ENCODE results near the gene FAR2. TPM values are rescaled to one million over a fixed set of nuclear protein-coding genes. Genes with fewer than 3 reads are reported as not detected.
"Not testable (repeated sequence)": the region's sequence is repeated elsewhere in the genome, so short reads cannot be mapped to it uniquely, and the experiment has no call there.

The FAR2 gene
- total RNA-seq = 1 to 10 TPM; 4.9 to 8.2 TPM

DNA sequence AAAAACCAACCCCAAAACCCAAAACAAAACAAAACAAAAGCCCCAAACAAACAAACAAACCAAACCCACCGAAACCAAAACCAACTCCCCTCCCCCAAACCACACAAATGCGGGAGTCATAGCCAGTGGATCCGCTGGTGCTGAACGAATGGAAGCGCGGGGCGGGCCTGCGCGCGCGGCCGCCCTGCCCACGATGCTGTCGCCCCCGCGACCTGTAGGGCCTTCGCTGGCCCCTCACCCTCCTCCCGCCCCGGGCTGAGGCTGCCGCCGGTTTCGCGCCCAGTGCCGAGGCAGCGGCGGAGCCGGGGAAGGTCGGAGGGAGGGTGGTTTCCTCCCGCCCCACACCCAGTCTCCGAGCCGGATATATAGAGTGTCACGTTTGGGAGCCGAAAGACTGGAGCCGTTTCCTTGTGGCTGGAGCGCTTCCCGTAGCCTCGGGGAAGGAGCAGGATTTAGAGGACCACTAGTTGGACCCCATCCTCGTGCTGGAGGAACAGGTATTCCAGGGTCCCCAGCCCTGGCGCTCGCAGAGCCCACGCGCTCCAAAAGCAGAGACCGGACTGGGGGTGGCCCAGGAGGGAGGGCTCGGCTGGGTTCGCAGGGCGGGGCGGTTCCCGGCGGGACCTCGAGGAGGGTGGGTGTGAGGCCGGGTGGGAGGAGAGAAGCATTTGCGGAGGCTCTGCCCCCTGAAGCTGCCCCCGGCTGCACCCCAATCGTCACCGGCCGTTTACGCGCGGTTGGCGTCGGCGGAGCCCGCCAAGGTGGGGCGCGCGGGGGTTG lies at the start of gene FAR2:
Gene FAR2, plus strand, starts transcription at position 368 of the 780 bp plus-strand sequence. CDS start 121,172 bp downstream, outside the sequence.
- Mint-ChIP-seq H3K36me3 (peaks cover 0 to 15% of the 10 kb centered on the region in 2 donors), H3K9me3 (no peaks in the 10 kb centered on the region), H3K27ac (peak within 1 kb of the TSS; percentile 78 to 85)
- DNase-seq (ENCODE audit: low spot score in 2 of 2) = peak; percentile 45 to 58
- ATAC-seq = peak; percentile 84 to 86

DNA sequence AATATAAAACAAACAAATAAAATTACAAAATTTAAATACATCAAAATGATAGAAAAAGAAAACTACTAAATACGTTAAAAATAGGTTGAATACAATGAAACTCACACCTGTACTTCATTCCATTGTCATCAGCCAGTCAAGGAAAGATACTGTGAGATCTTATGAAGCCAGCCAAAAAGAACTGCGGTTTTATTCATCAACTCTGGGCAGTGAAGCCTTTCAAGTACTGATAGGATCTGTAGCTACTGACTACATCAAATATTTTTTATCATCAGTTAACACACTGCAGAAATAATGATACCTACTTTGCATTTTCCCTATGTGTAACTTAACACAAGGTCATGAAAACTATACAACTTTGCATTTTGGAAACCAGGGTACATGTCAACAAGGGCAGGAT lies 46.3 kb upstream of the FAR2 start:
- Mint-ChIP-seq H3K27ac (no peak overlapping the region), H3K9me3 (peaks cover 7 to 9% of the 10 kb centered on the region in 2 donors), H3K36me3 (peaks cover 12 to 16% of the 10 kb centered on the region in 2 donors)
- peak in 1 of 2 donors; percentile 27 for ATAC-seq
- no peak for DNase-seq (ENCODE audit: low spot score in 2 of 2)

DNA sequence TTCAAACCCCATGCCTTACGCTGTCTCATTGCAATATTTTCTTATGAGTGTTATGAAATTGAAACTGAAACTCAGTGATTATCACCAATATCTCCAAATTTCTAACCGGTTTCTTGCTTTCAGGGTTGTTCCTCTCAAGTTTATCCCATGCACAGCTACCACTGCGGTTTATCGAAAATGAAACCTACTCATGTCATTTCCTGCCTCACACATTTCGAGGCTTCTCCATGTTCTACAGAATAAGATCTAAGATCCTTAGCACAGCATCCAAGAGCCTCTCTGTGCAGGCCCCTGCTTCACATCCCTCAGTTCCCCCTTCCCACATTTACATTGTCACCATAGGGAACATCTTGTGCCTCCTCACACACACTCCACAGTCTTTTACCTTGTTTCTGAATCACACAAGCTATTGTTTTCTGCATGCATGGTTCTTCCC lies 45.5 kb upstream of the FAR2 start:
- Mint-ChIP-seq H3K27ac (peak overlapping the region in 1 of 2 donors; percentile 39), H3K36me3 (peaks cover 10 to 15% of the 10 kb centered on the region in 2 donors), H3K9me3 (peaks cover 7 to 9% of the 10 kb centered on the region in 2 donors)
- DNase-seq (ENCODE audit: low spot score in 2 of 2) (peak in 1 of 2 donors; percentile 40), ATAC-seq (peak; percentile 91 to 92)

DNA sequence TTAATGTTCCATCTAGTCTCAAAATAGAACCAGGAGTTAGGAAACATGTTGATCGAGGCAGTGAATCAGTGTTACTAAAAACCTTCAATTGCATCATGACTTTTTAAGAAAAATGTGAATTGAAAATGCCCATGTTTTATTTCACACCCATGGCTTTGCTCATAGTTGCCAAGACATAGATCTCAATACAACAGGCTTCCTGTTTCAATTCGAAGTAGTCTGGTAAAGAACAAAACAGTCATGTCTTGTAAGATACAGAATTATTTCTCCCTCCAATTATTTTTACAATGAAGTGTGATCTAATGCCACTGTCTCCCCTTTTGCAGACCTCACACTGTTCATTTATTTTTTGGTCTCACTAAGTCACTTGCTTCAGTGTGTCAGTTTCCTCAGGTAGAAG lies 44.6 kb upstream of the FAR2 start:
- ATAC-seq = peak in 1 of 2 donors; percentile 50
- Mint-ChIP-seq H3K9me3 (peaks cover 3 to 6% of the 10 kb centered on the region in 2 donors), H3K27ac (no peak overlapping the region)

DNA sequence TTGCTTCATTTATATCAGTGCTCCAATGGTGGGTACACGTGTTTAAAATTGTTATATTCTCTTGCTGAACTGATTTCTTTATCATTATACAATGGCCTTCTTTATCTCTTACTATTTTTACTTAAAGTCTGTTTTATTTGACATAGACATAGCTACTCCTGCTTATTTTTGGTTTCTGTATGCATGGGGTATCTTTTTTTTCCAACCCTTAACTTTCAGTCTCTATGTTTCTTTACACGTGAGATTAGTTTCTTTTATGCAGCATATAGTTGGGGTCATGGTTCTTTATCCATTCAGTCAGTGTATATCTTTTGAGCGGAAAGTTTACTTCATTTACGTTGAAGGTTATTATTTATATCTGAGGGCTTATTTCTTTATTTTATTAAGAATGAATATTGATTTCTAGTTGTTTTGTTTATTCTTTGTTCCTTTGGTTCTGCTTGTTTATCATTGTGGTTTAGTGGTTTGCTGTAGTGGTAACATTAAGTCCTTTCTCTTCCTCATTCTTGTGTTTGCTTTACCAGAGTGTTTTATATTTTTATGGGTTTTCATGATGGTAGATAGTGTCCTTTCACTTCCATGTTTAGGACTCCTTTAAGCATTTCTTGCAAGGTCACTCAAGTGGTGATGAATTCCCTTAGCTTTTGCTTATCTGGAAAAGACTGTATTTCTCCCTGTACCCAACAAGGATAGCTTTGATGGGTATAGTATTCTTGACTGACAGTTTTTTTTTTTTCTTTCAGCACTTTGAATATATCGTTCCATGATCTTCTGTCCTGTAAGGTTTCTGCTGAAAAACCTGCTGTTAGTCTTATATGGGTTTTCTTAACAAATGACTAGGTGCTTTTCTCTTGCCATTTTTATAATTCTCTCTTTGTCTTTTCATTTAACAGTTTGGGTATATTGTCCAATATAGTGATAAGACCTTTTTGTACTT lies 38.3 kb upstream of the FAR2 start:
- Mint-ChIP-seq H3K9me3 (peaks cover 11 to 26% of the 10 kb centered on the region in 2 donors), H3K36me3 (peaks cover 5 to 48% of the 10 kb centered on the region in 2 donors)
- no peak for DNase-seq (ENCODE audit: low spot score in 2 of 2)

More for the DNA sequence above, 44.6 kb upstream of the FAR2 start:
- peaks cover 5 to 16% of the 10 kb centered on the region in 2 donors for H3K36me3 Mint-ChIP-seq
- no peak for DNase-seq (ENCODE audit: low spot score in 2 of 2)

DNA sequence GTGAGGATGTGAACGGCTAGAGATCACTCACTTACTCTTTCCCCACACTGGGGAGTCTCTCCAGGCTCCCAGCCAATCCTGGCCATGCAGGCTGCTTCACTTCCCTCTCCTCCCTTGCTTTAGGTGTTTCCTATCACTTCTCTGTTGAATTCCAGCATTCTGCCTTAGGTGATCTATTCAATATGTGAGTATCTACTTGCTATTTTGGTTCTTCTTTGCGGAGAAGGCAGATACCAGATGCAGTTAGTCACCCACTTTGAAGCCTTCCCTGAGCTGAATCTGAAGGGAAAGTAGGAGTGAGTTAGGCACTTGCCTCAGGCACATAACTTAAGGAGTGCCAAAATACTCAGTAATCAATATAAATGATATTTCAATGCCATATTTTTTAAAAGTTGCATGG lies 36.0 kb upstream of the FAR2 start:
- Mint-ChIP-seq H3K27ac (no peak overlapping the region), H3K9me3 (peaks cover 11 to 26% of the 10 kb centered on the region in 2 donors), H3K36me3 (peaks cover 5 to 44% of the 10 kb centered on the region in 2 donors)
- DNase-seq (ENCODE audit: low spot score in 2 of 2) = no peak
- no peak for ATAC-seq

More for the DNA sequence above, 38.3 kb upstream of the FAR2 start:
- no peak overlapping the region for H3K27ac Mint-ChIP-seq
- ATAC-seq = no peak

DNA sequence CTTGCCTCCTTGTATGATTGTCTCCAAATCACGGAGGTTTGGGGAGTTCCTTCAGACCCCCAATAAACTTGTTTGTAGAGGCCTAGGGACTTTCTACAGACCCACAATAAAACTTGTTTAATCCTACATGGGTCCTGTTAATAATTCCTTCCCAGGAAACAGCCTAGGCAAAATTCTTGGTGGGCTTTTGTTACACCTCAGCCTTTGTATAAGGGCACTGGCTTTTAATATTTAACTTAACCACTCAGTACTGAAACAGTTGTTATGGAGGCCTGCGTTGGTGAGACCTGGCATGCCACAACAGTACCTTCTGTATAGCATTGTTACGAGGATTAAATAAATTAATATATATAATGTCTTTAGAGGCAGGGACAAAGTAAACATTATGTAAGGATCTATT lies 32.7 kb upstream of the FAR2 start:
- DNase-seq (ENCODE audit: low spot score in 2 of 2) (no peak), ATAC-seq (no peak)
- H3K27ac Mint-ChIP-seq = no peak overlapping the region
- peaks cover under 1 to 6% of the 10 kb centered on the region in 2 donors for H3K9me3 Mint-ChIP-seq
- H3K36me3 Mint-ChIP-seq = peaks cover 0 to 25% of the 10 kb centered on the region in 2 donors

DNA sequence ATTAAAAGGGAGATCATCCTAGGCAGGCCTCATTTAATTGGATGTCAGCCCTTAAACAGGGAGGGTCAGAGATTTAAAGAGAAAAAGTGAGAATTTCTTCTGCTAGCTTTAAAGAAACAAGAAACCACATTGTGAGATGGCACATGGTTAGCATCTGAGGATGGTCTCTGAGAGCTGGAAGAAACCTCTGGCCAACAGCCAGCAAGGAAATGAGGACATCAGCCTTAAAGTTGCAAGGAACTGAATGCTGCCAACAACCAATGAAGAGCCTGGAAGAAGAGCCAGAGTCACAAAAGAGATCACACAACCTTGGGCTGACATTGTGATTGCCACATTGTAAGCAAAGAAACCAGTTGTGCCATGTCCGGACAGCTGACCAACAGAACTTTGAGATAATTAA lies 17.5 kb upstream of the FAR2 start:
- H3K27ac Mint-ChIP-seq = no peak overlapping the region
- H3K9me3 Mint-ChIP-seq = no peaks in the 10 kb centered on the region
- no peak for DNase-seq (ENCODE audit: low spot score in 2 of 2)
- ATAC-seq = no peak
- H3K36me3 Mint-ChIP-seq = peaks cover 0 to 5% of the 10 kb centered on the region in 2 donors

DNA sequence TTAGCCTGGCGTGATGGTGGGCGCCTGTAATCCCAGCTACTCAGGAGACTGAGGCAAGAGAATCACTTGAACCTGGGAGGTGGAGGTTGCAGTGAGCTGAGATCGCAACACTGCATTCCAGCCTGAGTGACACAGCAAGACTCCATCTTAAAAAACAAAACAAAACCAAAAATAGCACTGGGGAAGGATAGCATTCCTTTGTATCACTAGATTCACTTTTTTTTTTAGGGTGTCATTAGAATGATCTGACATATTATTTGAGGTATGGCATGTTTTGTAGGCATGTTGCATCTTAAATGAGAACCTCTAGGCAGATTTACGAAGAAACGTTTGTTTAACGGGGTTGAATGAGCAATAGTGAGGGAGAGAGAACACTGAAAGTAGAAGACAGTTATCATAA lies 16.8 kb upstream of the FAR2 start:
- no peak overlapping the region for H3K27ac Mint-ChIP-seq
- H3K9me3 Mint-ChIP-seq = no peaks in the 10 kb centered on the region
- H3K36me3 Mint-ChIP-seq = peaks cover 0 to 5% of the 10 kb centered on the region in 2 donors
- DNase-seq (ENCODE audit: low spot score in 2 of 2) (no peak), ATAC-seq (no peak)

DNA sequence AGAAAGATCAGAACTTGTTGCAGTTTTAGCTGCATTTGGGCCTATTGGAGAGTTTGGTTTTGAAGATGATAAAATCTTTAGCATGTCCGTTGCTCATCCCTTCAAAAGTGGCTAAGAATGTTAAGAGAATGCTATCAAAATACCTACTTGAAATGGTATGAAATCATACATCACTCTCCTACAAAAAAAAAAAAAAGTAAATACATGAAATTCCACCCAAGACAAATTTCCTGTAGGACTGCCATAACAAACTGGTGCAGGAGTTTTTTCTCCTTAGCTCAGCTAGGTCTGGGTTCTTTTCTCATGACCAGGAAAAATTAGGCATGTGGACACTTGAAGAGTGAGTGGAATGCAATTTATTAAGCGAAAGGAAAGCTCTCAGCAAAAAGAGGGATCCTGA lies 15.9 kb upstream of the FAR2 start:
- no peak overlapping the region for H3K27ac Mint-ChIP-seq
- peaks cover 0 to 5% of the 10 kb centered on the region in 2 donors for H3K36me3 Mint-ChIP-seq
- DNase-seq (ENCODE audit: low spot score in 2 of 2) = no peak
- no peaks in the 10 kb centered on the region for H3K9me3 Mint-ChIP-seq
- ATAC-seq = no peak

DNA sequence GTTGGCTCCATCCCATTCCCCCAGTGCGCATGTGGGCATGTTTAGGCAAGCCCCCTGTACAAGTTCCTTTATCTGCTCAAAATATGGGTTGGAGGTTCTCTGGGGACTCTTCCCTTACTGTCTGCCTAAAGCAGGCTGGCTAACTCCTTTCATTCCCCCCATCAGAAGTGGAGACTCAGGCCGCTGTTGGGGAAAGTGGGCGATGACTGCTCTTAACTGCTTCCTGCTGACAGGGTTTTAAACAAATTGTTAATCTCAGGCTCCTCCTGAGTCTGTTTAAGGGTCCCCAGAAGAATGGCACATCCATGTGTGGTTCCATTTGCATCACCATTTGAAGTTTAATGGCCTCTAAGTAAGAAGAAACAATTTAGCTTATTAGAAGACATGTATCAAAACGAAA lies 15.4 kb upstream of the FAR2 start:
- peaks cover 0 to 5% of the 10 kb centered on the region in 2 donors for H3K36me3 Mint-ChIP-seq
- no peak for DNase-seq (ENCODE audit: low spot score in 2 of 2)
- ATAC-seq = no peak
- H3K9me3 Mint-ChIP-seq = no peaks in the 10 kb centered on the region
- H3K27ac Mint-ChIP-seq = no peak overlapping the region

DNA sequence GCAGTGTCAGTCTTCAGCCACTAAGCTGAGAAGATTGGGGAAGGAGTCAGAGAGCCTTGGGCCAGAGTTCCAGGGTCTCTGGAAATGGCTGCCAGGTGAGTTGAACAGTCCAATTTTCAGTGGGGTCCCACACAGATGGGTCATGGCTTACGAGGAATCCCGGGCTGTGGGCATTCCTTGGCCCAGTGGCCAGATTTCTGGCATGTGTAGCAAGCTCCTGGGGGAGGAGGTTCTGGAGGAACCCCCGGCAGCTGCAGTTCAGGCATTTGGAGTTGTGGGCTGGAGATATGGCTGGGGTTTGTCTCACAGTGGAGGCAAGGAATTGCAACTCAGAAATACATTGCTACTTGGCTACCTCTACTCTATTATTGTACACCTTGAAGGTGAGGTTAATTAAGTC lies 10.8 kb upstream of the FAR2 start:
- not testable (repeated sequence) for H3K27ac Mint-ChIP-seq; ATAC-seq; DNase-seq (ENCODE audit: low spot score in 2 of 2)
- peaks cover 0 to 12% of the 10 kb centered on the region in 2 donors for H3K9me3 Mint-ChIP-seq
- H3K36me3 Mint-ChIP-seq = peaks cover 5 to 16% of the 10 kb centered on the region in 2 donors

DNA sequence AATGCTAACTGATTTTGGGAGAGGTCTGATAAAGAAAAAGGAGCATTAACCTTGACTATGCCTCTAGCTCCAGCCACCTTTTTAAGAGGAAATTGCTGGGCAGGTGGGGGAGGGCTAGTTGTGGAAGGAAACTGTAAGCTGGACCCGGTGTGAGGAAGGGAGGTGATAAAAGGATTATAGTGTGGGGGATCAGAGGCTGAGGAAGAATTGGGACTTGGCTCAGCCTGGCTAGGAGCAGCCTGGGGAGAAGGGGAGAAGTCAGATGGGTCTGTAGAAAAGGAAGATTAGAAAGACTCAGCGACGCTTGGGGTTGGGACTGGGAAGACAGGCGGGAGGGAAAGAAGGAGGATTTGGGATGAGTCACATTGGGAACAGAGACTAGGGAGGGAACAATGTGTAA lies 10.2 kb upstream of the FAR2 start:
- Mint-ChIP-seq H3K9me3 (peaks cover 0 to 12% of the 10 kb centered on the region in 2 donors), H3K36me3 (peaks cover 5 to 16% of the 10 kb centered on the region in 2 donors)
- not testable (repeated sequence) for ATAC-seq

DNA sequence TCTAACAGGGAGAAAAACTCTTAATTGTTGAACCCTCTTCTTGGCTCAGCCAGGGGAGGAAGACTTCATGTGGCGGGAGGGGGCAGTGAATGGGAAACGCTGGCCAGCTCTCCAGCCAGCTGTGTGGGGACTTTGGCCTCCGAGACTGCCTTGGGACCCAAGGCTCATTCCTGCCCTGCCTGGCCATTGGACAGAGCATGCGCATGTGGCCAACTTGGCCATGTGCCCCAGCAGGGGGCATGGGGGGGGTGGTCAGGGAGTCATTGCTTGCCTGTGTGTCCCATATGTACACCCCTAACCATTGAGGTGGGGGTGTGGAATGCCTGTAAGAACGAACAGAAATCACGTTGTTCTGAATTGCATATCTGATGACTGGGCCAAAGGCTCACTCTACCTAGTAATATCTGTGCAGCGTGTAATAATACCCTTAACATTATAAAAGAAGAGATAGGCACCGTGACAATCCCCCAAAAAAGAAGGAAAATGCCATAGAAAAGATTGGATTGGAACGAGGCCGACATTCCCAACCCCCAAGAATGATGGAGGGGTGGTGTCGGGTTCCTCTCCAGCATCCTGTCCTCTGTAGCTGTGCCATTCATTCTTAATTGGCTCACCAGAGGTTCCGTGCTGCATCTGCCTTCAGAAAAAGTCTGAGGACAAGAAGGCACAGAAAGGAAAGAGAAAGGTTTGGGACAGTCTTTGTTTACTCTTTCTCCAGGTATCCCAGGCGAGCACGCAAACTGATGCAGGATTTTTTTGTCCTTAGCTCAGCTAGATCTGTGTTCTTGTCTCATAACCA lies 3.5 kb upstream of the FAR2 start:
- ATAC-seq (no peak), DNase-seq (ENCODE audit: low spot score in 2 of 2) (no peak)
- Mint-ChIP-seq H3K36me3 (peaks cover 0 to 15% of the 10 kb centered on the region in 2 donors), H3K9me3 (no peaks in the 10 kb centered on the region), H3K27ac (no peak overlapping the region)

More for the DNA sequence above, 10.2 kb upstream of the FAR2 start:
- not testable (repeated sequence) for DNase-seq (ENCODE audit: low spot score in 2 of 2); H3K27ac Mint-ChIP-seq

DNA sequence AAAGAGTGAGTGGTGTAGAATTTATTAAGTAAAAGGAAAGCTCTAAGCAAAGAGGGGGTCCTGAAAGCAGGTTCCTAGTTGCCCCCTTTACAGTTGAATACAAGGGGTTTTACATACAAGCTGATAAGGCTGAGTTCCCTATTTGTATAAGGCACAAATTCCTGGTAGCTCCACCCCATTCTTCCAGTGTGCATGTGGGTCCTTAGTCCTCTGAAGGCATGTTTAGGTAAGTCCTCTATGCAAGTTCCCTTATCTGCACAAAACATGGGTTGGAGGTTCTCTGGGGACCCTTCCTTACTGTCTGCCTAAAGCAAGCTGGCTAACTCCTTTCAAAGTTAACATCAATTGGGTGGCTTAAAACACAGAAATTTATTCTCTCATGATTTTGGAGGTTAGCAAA lies 2.9 kb upstream of the FAR2 start:
- DNase-seq (ENCODE audit: low spot score in 2 of 2) (no peak), ATAC-seq (no peak)
- no peaks in the 10 kb centered on the region for H3K9me3 Mint-ChIP-seq
- H3K27ac Mint-ChIP-seq = no peak overlapping the region
- peaks cover 0 to 15% of the 10 kb centered on the region in 2 donors for H3K36me3 Mint-ChIP-seq

All from activated naive CD4-positive, alpha-beta T cell treated with anti-CD3 and anti-CD28 coated beads, Interleukin-2, amount 50 U/mL, for 72 hours (primary cell).